Measurements from ENCODE around the gene BACE1. TPM values are rescaled to one million over a fixed set of nuclear protein-coding genes. Genes with fewer than 3 reads are reported as not detected.
"Not testable (repeated sequence)": the region's sequence is repeated elsewhere in the genome, so short reads cannot be mapped to it uniquely, and the experiment has no call there.

BACE1 gene
- 38.7 TPM for total RNA-seq

- DNase-seq (ENCODE audit: low spot score) (peak; percentile 90), ATAC-seq (peak; percentile 94)
These were observed at the start of gene BACE1 for GRCh38 chr11:117316197-117316961. Gene BACE1, minus strand, starts transcription at chr11:117316256. Its CDS starts 461 bp downstream, at chr11:117315795.

- DNase-seq (ENCODE audit: low spot score), result no peak
- no peak for ATAC-seq
These were observed 45.4 kb upstream of the BACE1 start for GRCh38 chr11:117361432-117361831.

GRCh38 chr11:117356126-117356890, 40.3 kb upstream of the BACE1 start:
- DNase-seq (ENCODE audit: low spot score) (no peak), ATAC-seq (no peak)

GRCh38 chr11:117354550-117354949, 38.5 kb upstream of the BACE1 start:
- no peak for ATAC-seq
- no peak for DNase-seq (ENCODE audit: low spot score)

- DNase-seq (ENCODE audit: low spot score) (no peak), ATAC-seq (no peak)
These were observed 29.0 kb upstream of the BACE1 start for GRCh38 chr11:117345039-117345438.

GRCh38 chr11:117337076-117337475, 21.0 kb upstream of the BACE1 start:
- ATAC-seq (no peak), DNase-seq (ENCODE audit: low spot score) (no peak)

GRCh38 chr11:117335399-117335798, 19.3 kb upstream of the BACE1 start:
- ATAC-seq (no peak), DNase-seq (ENCODE audit: low spot score) (no peak)

- DNase-seq (ENCODE audit: low spot score) (no peak), ATAC-seq (no peak)
These were observed 18.8 kb upstream of the BACE1 start for GRCh38 chr11:117334896-117335295.

- no peak for ATAC-seq
- no peak for DNase-seq (ENCODE audit: low spot score)
These were observed 17.9 kb upstream of the BACE1 start for GRCh38 chr11:117333917-117334316.

- DNase-seq (ENCODE audit: low spot score) (no peak), ATAC-seq (no peak)
These were observed 16.8 kb upstream of the BACE1 start for GRCh38 chr11:117332843-117333242.

- no peak for DNase-seq (ENCODE audit: low spot score)
These were observed 12.4 kb upstream of the BACE1 start for GRCh38 chr11:117328375-117329010.

GRCh38 chr11:117327567-117328374, 11.7 kb upstream of the BACE1 start, which contains the start of gene CEP164:
Gene CEP164, plus strand, starts transcription at chr11:117327854. Its CDS starts 10,733 bp downstream, at chr11:117338587.
- peak; percentile 98 for ATAC-seq
- DNase-seq (ENCODE audit: low spot score), result peak; percentile 96

More at GRCh38 chr11:117328375-117329010, 12.4 kb upstream of the BACE1 start:
- peak; percentile 55 for ATAC-seq

GRCh38 chr11:117327255-117327566, 11.2 kb upstream of the BACE1 start:
- not testable (repeated sequence) for DNase-seq (ENCODE audit: low spot score)

GRCh38 chr11:117319214-117319840, 3.3 kb upstream of the BACE1 start:
- ATAC-seq (no peak), DNase-seq (ENCODE audit: low spot score) (no peak)

More at GRCh38 chr11:117327255-117327566, 11.2 kb upstream of the BACE1 start:
- ATAC-seq, result not testable (repeated sequence)

- DNase-seq (ENCODE audit: low spot score) (no peak), ATAC-seq (no peak)
These were observed 2.7 kb upstream of the BACE1 start for GRCh38 chr11:117318738-117319137.

GRCh38 chr11:117315285-117316196, 515 bp downstream of the BACE1 start:
- no peak for DNase-seq (ENCODE audit: low spot score)
- peak; percentile 11 for ATAC-seq

- peak; percentile 6 for ATAC-seq
- no peak for DNase-seq (ENCODE audit: low spot score)
These were observed 1.2 kb downstream of the BACE1 start for GRCh38 chr11:117314840-117315239.

- DNase-seq (ENCODE audit: low spot score) (no peak), ATAC-seq (no peak)
These were observed 2.0 kb downstream of the BACE1 start for GRCh38 chr11:117313828-117314768.
